ENCODE measurements around the gene RPS6KA3.
"Not testable (repeated sequence)": the region's sequence is repeated elsewhere in the genome, so short reads cannot be mapped to it uniquely, and the experiment has no call there.

RPS6KA3 gene

GRCh38 chrX:20263474-20263873 is 3.2 kb downstream of the RPS6KA3 start:
- peak; percentile 40 for DNase-seq

- DNase-seq: no peak
Measured at GRCh38 chrX:20260885-20261284, 5.8 kb downstream of the RPS6KA3 start.

DNA sequence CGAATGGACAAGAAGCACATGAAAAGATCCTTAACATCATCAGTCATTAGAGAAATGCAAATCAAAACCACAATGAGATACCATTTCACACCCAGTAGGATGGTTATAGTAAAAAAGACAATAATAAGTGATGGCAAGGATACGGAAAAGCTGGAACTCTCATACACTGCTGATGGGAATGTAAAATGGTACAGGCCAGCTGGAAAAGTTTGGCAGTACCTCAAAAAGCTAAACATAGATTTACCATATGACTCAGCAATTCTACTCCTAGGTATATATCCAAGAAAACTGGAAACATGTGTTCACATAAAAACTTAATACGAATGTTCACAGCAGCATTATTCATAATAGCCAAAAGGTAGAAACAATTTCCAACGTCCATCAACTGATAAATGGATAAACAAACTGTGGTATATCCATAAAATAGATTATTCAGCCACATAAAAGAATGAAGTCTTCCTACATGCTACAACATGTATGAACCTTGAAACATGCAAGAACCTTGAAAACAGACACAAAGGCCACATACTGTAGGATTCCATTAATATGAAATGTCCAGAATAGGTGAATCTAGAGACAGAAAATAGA is 11.9 kb downstream of the RPS6KA3 start:
- DNase-seq: no peak

DNA sequence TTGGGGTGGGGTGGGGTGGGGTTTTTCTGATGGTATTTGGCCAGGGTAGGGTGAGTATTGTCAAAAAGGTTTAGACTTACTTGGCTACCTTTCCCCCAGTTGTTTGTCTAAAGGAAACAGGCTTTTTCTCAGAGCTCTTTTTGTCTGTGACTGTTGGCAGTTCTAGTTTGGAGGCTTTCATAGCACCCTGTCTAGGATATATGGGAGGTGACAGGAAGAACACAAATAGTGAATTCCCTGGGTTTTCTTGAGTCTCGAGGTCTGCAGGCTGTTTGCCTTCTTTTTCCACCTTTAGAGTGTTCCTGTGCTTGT is 13.5 kb downstream of the RPS6KA3 start:
- no peak for DNase-seq

GRCh38 chrX:20252381-20253231 is 14.1 kb downstream of the RPS6KA3 start:
- DNase-seq: peak; percentile 69

- DNase-seq: no peak
Measured at GRCh38 chrX:20251691-20252090, 15.0 kb downstream of the RPS6KA3 start.

DNA sequence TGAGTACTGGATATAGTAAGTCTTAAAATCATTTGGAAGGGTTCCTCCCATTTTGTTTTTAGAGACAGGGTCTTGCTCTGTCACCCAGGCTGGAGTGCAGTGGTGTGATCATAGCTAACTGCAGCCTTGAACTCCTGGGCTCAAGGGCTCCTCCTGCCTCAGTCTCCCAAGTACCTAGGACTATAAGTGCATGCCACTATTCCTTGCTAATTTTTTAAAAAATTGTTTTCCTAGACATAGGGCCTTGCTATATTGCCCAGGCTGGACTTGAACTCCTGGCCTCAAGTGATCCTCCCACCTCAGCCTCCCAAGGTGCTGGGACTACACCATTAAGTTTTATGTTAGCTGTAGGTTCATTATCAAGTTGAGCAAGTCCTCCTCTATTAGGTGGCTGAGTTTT is 16.6 kb downstream of the RPS6KA3 start:
- not testable (repeated sequence) for DNase-seq

DNA sequence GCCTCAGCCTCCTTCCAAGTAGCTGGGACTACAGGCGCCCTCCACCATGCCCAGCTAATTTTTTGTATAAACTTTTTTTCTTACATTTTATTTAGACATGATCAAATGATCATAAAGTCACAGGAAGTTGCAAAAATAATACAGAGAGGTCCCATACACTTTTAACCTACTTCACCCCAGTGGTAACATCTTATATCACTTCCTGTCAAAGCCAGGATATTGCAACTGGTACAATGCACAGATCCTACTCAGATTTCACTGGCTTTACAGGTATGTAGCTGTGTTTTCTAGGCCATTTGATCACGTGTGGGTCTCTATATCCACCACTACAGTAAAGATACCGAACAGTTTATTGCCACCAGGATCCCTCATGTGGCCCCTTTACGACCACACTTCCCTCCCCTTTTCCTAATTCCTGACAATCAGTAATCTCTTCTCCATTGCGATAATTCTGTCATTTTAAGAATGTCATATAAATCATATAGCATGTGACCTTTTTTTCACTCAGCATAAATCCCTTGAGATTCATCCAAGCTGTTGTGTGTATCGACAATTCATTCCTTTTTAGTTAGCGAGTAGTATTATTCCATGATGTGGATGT is 18.0 kb downstream of the RPS6KA3 start:
- DNase-seq: no peak

DNA sequence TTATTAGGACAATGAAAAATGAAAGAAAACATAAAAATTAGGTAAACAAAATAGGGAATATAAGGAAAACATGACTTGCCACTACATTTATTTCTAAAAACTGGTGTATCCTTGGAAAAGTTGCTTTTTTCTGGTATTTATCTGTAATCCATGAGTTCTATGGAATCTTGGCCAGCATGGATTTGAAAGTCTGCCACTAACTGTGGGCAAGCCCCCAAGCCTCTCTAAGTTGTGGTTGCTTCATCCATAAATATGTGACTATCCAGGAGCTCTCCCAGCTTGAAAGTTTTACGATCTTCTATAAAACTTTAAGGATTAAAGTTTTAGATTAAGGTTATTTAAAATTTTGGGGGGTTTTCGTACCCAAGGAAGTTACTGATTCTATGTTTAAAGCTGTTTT is 21.8 kb downstream of the RPS6KA3 start:
- DNase-seq: no peak

- DNase-seq: no peak
Measured at GRCh38 chrX:20240201-20240600, 26.5 kb downstream of the RPS6KA3 start.

- DNase-seq: no peak
Measured at GRCh38 chrX:20237864-20238263, 28.8 kb downstream of the RPS6KA3 start.

- DNase-seq: no peak
Measured at GRCh38 chrX:20235755-20236154, 31.0 kb downstream of the RPS6KA3 start.

DNA sequence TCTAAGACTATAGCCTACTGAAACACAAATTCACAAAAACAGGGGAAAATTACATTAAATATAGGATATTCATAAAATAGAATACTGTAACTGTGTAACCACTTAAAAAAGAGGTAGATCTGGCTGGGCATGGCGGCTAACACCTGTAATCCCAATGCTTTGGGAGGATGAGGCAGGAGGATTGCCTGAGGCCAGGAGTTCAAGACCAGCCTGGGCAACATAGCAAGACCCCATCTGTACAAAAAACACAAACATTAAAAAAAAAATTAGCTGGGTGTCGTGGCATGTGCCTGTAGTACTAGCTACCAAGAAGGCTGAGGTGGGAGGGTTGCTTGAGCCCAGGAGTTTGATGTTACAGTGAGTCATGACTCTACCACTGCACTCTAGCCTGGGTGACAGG is 33.4 kb downstream of the RPS6KA3 start:
- no peak for DNase-seq

GRCh38 chrX:20231598-20231997 is 35.1 kb downstream of the RPS6KA3 start:
- no peak for DNase-seq

- DNase-seq: no peak
Measured at GRCh38 chrX:20230406-20230805, 36.3 kb downstream of the RPS6KA3 start.

DNA sequence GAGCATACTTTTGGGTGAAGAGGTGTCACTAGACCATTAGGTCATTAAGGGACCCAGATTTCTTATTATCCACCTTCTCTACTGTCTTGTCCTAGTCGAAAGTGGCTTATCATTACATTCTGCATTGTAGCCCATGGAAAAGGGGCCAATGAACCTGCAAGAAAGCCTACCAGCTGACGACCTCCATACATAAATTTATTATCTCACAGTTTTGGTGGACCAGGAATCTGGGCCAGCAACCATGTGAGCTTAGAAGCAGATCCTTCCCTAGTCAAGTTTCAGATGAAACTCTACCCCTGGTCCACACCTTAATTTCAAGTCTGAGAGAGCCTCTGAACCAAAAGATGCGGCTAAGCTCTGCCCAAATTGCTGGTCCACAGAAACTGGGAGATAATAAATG is 37.6 kb downstream of the RPS6KA3 start:
- DNase-seq: no peak

GRCh38 chrX:20228245-20228644 is 38.5 kb downstream of the RPS6KA3 start:
- DNase-seq: no peak

- DNase-seq: no peak
Measured at GRCh38 chrX:20227116-20227515, 39.6 kb downstream of the RPS6KA3 start.

- no peak for DNase-seq
Measured at GRCh38 chrX:20225488-20225833, 41.2 kb downstream of the RPS6KA3 start.

GRCh38 chrX:20224814-20225487 is 41.8 kb downstream of the RPS6KA3 start:
- no peak for DNase-seq

- DNase-seq: peak; percentile 63
Measured at GRCh38 chrX:20221902-20222301, 44.8 kb downstream of the RPS6KA3 start.

- DNase-seq: peak; percentile 36
Measured at GRCh38 chrX:20218836-20219505, 47.7 kb downstream of the RPS6KA3 start.

DNA sequence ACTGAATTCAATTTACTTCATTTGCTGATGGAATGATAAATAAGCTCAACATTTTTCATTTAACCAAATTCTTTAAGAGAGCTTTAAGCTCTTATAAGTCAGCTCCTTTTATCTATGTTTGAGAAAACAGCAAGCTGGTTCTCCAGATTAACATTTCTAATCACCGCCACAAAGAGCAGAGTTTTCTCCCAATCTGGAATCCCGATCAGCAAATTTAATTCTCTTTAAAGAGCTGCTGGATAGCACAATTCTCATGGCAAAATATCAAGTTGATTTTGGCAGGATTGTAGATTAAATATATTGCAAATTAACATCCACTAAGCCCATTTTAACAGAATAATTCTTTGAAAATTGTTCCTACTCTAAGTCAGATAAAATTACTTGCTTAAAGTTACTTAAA is 48.8 kb downstream of the RPS6KA3 start:
- DNase-seq: peak; percentile 23
